Raji (cell line): ENCODE data around the gene SMOC2.

Source experiments
- POLR2A ChIP-seq: IDR thresholded peaks from 2 replicates; pipeline ENCODE4 v1.6.1; 2011; ENCODE audit warnings: low read depth, low read length, control low read depth; ENCODE audit not compliant: insufficient read depth

Gene SMOC2

DNA sequence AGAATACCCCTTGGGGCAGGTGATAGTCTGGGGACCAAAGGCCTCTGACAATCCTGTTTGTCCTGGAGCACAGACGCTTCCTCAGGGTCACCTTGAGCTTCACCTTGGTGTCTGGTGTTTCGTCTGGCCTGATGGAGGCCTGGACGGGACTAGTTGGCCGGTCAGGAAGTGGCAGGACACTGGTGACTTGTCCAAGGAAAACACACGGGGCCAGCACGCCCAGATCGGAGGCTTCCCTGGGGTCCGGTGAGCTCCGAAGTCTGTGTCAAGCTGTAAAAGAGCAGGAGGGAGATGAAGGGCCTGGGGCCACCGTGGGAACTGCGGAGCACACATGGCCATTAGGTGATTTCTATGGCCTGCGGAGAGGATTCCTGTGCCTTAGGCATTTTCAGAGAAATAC, 67.9 kb downstream of the SMOC2 start:
- TF ChIP-seq POLR2A = no peak

DNA sequence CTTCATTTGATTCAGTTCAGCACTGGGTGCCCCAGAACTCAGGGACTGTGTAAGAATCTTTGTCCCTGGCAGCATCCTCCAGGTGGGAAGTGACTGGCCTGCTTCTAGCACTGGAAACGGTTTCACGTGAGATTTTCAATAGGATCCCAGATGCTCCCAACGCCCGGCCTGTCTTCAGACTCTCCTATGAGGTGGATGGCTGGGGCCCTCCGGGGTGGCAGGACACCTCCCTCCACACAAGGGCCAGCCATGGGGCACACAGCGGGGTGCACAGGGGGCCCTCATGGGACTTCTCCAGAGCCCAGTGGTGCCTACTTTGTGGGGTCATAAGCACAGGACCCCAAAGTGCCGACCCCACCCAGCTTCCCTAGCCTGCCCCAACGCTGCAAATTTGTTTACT, 72.8 kb downstream of the SMOC2 start:
- no peak for TF ChIP-seq POLR2A

DNA sequence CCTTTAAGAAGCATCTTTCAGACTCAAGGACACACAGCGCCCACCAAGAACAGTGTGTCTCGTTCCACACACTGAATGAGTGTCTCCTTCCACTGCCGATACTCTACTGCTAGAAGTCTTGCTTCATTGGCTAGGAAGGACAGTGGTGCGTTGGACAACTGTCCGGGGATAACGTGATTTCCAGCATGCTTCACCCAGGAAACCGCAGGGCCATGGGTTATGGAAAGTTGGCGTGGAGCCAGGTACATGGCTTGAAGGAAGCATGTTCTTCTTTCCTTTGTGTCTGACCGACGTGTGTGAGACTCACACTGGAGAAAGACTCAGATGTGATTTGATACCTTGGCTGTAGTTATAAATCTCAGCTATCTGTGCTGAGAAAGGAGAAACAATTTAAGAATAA, 73.2 kb downstream of the SMOC2 start:
- TF ChIP-seq POLR2A = no peak

DNA sequence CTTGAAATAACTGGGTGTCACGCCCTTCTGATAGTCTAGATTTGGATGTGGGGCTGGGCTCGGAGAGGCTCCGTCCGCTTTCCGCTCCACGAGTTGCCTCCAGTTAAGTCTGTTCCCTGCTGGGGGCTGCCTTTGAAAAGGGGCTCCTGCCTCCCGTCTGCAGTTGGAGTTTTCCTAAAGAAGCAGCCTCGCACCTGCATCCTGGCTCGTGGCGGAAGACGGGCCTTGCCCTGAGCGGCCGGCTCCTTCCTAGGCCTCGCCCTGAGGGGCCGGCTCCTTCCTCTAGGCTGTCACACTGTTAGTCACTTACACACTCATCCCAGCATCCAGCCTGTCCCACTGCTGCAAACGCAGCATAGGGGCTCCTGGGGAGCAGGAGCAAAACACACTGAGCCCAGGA, 74.4 kb downstream of the SMOC2 start:
- no peak for TF ChIP-seq POLR2A

DNA sequence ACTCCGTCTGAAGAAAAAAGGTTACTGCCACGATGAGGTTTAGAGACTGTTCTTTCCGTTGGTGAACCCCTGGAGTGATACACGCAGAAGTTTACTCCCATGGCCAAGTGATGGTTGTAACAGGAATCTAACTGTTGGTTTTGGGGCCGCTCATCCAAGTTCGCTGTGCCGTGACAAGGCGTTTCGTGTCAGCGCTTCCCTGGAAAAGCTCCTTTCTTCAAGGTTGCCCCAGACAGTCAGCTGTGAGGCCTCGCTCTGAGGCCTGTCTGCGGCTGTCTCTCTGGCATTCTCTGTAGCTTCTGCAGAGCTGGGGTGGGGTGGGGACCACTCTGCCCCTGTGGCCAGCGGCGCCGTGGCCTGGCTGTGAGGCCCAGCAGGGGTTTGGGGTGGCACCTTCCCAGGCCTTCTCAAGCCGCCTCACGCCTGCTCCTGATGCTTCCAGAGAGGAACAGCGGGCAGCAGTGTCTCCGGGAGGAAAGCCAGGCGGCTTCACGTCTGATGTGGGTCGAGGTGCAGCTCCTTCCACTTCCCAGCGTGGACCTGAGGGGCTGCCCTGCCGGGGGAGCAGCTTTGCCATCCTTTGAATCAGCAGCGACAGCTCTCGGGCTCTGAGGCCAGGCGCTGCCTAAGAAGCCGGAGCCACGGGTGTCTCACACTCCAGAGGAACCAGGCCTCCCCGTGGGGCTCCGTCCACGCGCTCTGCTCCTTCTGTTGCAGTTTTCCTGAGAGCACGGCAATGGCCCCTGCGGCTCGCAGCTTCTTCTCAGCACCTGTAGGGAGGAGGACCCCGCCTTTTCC, 76.2 kb downstream of the SMOC2 start:
- no peak for TF ChIP-seq POLR2A

DNA sequence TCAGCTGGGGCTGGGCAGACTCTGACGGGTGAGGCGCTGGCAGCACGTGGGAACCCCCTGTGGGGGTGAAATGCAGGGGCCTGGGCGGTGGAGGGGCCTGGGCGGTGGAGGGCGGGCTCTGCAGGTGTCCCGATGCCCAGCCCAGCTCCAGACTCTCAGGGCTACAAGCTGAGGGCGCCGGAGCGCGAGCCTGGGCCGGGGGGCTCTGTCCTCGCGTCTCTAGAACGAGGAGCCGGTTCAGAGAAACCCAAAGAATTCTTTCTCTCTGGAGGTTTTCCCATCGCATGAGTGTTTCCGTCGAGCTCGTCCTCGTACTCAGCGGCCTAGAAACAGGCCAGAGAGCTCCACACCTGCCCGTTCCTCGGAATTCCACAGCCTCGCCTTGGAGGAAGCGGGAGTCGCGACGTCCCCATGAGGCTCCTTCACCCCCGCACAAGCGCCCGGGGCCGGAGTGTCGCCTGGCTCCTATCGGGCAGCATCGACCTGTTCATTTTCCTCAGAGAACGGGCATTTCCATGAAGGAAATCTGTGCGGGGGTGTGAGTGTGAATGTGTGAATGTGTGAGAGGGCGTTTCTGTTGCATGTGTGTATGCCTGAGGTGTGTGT, 76.9 kb downstream of the SMOC2 start:
- TF ChIP-seq POLR2A = no peak

DNA sequence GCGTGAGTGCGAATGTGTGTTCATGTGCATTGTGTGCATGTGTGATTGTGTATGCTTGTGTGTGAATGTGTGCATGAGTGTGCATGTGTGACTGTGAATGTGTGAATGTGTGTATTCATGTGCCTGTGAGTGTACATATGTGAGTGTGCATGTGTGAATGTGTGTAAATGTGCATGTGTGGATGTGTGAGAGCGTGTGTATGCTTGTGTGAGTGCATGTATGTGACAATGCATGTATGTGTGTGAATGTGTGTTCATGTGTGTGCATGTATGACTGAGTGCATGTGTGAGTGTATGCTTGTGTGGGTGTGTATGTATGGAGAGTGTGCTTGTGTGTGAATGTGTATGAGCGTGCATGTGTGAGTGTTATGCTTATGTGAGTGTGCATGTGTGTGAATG, 77.4 kb downstream of the SMOC2 start:
- no peak for TF ChIP-seq POLR2A

DNA sequence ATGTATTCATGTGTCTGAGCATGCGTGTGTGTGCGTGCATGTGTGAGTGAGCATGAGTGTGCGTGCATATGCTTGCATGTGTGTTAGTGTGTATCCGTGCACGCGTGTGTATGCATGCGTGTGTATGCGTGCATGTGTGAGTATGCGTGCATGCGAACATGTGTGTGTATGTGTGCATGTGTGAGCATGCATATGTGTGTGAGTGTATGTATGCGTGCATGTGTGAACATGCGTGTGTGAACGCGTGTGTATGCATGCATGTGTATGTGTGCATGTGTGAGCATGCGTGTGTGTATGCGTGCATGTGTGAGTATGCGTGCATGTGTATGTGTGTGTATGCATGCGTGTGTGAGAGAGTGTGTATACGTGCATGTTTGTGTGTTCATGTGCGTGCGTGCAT, 77.9 kb downstream of the SMOC2 start:
- no peak for TF ChIP-seq POLR2A

DNA sequence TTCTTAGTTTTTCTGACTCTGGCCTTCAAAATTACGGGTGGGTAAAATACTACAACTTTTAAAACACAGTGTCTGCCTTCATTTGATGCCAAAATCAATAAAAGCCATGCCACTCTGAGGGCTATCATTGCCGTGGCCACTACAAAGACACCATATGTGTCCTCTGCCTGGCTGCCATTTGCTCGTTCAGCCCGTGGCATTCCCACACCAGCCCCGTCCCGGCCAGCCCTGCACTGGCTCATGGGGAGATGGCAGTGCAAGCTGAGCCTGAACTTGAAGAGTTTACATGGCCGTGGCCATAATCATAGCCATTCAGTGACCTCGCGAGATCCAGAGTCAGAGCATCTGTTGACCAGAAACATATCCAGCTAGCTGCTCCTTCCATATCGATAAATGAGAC, 79.2 kb downstream of the SMOC2 start:
- TF ChIP-seq POLR2A = no peak

DNA sequence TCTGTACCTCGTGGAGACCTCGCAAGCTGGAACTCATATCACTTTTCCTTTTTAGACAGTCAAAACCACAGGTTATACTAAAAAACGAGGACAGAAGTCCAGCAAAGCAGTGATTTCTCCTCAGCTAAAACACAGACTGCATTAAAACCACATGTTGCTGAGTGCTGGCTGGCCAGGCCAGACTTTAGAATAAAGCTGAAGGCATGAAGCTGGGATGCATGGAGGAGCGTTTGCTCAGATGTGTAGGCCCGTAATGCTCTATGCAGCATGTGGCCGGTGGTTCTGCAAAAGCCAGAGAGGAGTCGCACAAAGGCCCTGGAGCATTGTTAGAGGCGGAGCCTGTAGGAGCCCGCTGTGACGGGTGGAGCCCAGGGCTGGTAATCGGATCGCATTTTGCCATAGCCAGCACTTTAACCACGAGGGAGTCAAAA, 83.6 kb downstream of the SMOC2 start:
- no peak for TF ChIP-seq POLR2A

DNA sequence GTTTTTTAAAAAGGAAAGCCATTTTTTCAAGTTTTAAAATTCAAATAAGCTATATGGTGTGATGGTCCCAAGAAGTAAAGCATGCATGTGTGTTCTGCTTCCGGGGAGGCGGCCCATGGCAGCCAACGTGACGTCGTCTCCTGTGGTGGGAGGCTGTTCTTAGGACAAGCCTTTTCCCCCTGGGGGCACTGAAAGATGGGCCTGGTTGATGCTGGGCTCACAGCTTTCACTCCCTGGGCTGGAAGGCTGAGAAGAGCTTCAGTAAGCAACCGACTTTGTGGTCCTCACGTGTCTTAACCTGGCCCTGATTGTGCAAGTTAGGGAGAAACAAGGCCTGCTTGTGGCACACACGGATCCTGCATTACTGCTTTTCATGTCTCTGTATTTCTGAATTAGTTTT, 84.1 kb downstream of the SMOC2 start:
- no peak for TF ChIP-seq POLR2A

DNA sequence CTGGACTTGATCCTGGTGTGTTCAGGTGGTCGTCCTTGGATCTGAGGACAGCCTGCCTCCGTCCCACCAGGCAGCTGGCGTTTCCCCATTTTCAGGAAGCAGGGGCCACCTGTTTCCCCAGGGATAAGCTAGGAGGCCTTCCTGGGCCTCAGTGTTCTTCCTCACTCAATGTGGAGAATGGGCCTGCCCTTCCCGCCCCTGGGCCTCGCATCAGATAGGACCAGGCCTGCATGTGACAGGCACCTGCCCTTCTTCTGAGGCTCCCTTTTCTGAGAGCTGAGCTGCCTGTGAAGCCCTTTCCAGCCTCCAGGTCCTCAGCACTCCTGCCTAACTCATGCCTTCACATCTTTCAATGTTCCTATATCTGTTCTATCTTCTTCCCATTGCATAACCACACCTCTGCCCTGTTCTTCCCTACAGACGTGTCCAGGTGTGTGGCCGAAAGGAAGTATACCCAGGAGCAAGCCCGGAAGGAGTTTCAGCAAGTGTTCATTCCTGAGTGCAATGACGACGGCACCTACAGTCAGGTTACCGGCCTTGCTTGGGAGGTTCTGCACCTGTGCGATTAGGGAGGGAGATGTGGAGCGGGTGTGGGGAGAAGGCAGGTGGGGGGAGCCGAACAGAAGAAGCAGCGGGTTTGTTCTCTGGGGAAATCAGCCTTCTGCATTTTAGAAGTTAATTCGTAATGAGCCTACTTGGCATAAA, 85.1 kb downstream of the SMOC2 start:
- no peak for TF ChIP-seq POLR2A

DNA sequence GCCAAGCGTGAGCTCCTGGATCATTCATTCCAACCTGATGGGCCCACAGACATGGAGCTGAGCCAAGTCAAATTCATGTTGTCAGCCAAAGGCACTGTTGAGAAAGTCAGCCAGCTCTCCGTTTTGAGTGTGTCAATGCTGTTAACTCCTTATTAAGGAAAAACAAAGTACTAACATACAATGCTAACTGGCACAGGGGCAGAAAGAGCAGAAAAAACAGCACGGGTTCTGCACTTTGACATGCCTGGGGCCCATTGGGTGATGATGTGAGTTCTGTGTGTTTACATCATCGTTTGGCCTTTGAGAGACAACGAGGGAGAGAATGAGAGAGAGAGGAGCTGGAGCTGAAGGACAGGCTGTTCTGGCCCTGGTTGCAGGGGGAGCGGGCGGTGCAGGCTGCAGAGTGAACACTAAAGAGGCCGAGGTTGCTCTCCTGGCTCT, 85.9 kb downstream of the SMOC2 start:
- no peak for TF ChIP-seq POLR2A

DNA sequence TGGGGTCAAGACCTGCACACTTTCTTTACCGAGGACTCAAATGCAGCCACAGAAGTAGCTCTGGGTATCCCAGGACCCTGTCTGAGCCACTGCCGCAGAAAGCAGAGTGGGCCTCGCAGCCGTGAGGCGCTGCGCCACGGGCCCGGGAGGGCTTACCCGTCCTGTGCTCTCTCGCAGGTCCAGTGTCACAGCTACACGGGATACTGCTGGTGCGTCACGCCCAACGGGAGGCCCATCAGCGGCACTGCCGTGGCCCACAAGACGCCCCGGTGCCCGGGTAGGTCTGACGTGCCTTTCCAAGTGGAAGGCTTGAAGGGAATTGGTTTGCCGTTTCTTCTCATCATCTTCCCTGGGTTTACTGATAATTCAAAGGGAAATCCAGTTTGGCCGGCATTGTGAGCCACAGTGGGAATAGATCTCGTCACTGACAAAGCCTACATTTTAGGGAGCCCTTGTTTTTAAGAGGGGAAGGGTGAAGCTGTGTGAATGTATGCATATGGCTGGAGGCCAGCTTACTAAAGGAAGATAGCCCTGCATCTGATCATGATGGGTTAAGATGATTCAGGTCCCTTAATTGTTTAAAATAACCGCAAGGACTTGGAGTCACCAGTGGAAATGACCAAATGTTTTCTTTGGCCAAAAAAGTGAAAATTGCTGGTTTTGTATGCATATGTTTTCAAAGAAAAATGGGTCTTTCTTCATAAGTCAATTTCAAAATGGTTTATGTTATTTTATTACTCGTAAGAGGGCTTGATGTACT, 86.6 kb downstream of the SMOC2 start:
- TF ChIP-seq POLR2A = no peak

DNA sequence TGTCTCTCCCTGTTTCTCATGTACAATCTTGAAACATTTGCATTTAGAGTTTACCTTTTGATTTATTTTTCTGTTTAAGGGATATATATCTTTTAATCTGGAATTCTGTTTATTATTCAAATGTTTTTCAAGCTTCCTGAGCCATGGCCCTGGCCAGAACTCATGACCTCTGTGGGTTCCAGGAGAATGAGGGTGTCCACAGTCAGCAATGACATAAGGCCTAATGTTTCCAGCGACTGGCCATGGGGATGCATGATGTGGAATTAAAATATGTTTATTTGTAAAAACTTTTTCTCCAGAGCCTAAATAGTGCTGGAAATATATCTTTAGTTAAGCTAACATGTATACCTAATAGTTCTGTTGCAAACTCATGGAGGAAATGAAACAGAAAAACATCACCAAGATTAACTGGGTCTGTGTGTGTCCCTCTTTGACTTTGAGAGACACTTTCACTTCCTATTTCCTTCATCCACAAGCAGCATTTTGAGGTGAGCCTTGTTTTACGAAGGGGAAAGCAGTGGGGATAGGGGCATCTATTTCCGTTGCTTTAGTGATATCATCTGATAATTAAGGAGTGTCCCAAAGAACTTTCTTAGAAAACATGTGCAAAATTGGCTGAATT, 87.6 kb downstream of the SMOC2 start:
- no peak for TF ChIP-seq POLR2A
